ENCODE measurements around the gene EIF2A. TPM values are rescaled to one million over a fixed set of nuclear protein-coding genes. Genes with fewer than 3 reads are reported as not detected.

Gene EIF2A
- total RNA-seq, 6 donors from 2014 or later: 40.1 to 202 (median 78.0) TPM

DNA sequence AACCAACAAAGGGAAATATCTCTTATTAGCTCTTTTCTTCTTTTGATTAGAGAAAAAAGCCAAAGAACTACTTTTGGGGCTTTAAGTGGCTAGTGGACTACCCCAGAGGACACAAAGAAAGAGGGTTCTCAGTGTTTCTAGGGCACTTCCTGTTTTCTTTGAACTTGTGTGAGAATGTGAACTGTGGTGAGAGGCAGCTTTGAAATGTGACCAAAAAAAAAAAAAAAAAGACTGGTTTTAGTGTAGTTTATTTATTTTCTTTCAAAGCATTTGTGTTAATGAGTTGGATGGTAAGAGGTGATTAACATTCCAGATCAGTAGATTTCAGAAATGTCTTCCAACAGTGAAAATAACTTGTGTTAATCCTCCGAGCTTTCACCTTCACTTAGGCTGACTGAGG, 88.9 kb downstream of the EIF2A start:
- Histone ChIP-seq H3K36me3 (peaks cover 0 to 11% (median 0%) of the 10 kb centered on the region in 4 donors), H3K27ac (no peak overlapping the region), H3K9me3 (no peaks in the 10 kb centered on the region), H3K27me3 (no peaks in the 10 kb centered on the region), H3K4me1 (peaks cover 0 to 9% (median 7%) of the 10 kb centered on the region in 4 donors), H3K4me3 (no peak overlapping the region)
- 38 to 78% methylated on average over 1 of the region's 1 CpG for WGBS, 2 donors
- DNase-seq (no peak), ATAC-seq (ENCODE audit: low FRiP score in 2 of 2) (no peak)
- TF ChIP-seq, protein P1, sequence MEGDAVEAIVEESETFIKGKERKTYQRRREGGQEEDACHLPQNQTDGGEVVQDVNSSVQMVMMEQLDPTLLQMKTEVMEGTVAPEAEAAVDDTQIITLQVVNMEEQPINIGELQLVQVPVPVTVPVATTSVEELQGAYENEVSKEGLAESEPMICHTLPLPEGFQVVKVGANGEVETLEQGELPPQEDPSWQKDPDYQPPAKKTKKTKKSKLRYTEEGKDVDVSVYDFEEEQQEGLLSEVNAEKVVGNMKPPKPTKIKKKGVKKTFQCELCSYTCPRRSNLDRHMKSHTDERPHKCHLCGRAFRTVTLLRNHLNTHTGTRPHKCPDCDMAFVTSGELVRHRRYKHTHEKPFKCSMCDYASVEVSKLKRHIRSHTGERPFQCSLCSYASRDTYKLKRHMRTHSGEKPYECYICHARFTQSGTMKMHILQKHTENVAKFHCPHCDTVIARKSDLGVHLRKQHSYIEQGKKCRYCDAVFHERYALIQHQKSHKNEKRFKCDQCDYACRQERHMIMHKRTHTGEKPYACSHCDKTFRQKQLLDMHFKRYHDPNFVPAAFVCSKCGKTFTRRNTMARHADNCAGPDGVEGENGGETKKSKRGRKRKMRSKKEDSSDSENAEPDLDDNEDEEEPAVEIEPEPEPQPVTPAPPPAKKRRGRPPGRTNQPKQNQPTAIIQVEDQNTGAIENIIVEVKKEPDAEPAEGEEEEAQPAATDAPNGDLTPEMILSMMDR (IDR thresholded peaks at IDR 0.05): no peak
- TF ChIP-seq EP300 (IDR thresholded peaks at IDR 0.05): no peak

Other genes starting within 250 kb of the EIF2A start
- 10 to 100 TPM; 18.3 to 31.4 (median 25.5) TPM for gene TSC22D2, start 138.5 kb upstream of the EIF2A start, total RNA-seq
- 100 to 1,000 TPM; 160 to 459 (median 303) TPM for gene SERP1, start 291 bp upstream of the EIF2A start, total RNA-seq
- 100 to 1,000 TPM in 2 of 6 donors, 10 to 100 TPM in 3, 1 to 10 TPM in 1; 9.4 to 120 (median 90.2) TPM for gene SELENOT, start 56.5 kb downstream of the EIF2A start, total RNA-seq
- 1 to 10 TPM in 1 of 6 donors, not detected in 5; 2.1 TPM for gene ERICH6, start 157.1 kb downstream of the EIF2A start, total RNA-seq
- gene SIAH2, start 216.4 kb downstream of the EIF2A start, total RNA-seq: 10 to 100 TPM; 17.6 to 45.0 (median 31.7) TPM